AG09319 (cell line): ENCODE data around the gene IFIT1B.

Source experiments
- DNase-seq: peaks from one replicate; pipeline ENCODE4 v3.0.0-alpha.2; 2010; ENCODE audit warnings: low read depth; ENCODE audit errors: extremely low read depth
- TF ChIP-seq, protein P1 (sequence below): IDR thresholded peaks from 2 replicates; pipeline ENCODE4 v1.5.1; 2011; ENCODE audit warnings: low read depth, mild to moderate bottlenecking, inconsistent platforms, low read length, moderate library complexity

The IFIT1B gene

DNA sequence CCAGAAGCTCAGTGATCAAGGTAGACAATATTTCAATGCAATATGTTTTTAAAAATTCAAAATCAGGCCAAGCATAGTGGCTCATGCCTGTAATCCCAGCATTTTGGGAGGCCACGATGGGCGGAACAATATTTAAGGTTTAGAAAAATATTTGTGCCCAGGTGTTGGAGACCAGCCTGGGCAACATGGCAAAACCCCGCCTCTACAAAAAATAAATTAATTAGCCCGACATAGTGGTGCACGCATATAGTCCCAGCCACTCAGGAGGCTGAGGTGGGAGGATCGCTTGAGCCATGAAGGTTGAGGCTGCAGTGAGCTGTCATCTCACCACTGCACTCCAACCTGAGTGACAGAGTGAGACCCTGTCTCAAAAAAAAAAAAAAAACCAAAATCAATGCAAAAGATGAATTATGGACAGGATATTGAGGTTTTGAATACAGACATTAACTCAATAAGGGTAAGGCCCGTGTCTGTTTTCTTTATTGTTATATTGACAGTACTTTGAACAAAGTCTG, 35.6 kb downstream of the IFIT1B start:
- DNase-seq, result no peak
- TF ChIP-seq, protein P1, sequence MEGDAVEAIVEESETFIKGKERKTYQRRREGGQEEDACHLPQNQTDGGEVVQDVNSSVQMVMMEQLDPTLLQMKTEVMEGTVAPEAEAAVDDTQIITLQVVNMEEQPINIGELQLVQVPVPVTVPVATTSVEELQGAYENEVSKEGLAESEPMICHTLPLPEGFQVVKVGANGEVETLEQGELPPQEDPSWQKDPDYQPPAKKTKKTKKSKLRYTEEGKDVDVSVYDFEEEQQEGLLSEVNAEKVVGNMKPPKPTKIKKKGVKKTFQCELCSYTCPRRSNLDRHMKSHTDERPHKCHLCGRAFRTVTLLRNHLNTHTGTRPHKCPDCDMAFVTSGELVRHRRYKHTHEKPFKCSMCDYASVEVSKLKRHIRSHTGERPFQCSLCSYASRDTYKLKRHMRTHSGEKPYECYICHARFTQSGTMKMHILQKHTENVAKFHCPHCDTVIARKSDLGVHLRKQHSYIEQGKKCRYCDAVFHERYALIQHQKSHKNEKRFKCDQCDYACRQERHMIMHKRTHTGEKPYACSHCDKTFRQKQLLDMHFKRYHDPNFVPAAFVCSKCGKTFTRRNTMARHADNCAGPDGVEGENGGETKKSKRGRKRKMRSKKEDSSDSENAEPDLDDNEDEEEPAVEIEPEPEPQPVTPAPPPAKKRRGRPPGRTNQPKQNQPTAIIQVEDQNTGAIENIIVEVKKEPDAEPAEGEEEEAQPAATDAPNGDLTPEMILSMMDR, result no peak

GRCh38 chr10:89414146-89414878, 36.5 kb downstream of the IFIT1B start, which contains the start of gene IFIT5:
Gene IFIT5 (plus strand): TSS chr10:89414568. CDS start chr10:89414799, 231 bp downstream.
- TF ChIP-seq, protein P1, result no peak; the same call in 1 of the 2 replicates
- DNase-seq, result no peak

DNA sequence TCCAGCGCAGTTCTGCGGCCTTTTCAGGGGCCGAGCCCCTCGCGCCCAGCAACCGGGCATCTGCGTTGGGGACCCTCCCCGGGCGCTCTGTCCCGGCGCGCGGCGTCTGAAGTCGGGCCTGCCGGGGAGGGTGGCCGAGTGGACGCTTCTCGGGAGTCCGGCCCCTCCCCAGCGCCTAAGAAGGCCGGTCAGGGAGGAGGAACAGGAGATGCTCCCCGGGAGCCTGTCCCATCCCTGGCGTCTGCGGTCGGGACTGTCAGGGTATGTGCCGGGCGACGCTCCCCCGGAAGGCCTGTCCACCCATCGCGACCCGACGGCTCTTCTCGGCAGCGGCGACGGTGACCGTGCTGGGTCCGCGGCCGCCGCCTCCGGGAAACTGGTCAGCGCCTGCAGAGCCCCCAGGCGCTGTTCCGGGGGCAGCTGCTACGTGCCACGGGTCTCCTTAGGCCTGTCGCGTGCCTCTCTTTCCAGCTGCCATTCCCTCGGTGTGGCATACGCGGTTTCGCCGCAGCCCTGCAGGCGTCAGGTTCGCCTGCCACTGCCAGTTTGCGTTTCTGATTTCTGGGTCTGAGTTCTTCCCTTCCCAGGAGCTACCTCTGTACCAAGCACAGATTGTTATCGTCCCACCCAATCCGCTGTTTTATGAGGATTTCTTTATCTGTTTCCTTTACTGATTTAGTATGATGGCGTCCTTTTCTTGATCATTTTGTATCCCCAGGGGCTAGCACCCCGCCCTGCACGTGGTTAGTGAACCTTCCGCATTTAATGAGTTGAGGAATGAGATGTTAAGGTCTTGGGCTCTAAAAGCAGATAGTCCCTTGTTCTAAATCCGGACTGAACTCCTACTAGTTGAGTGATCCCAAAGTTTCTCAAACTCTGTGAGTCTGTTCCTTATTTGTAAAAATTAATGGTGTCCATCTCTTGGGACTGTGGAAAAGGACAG, 37.3 kb downstream of the IFIT1B start:
- TF ChIP-seq, protein P1, result no peak
- DNase-seq, result no peak

GRCh38 chr10:89416465-89416864, 38.6 kb downstream of the IFIT1B start:
- TF ChIP-seq, protein P1, result no peak
- no peak for DNase-seq

- TF ChIP-seq, protein P1, result peak; percentile 45
- DNase-seq, result no peak
These were observed 41.7 kb downstream of the IFIT1B start for GRCh38 chr10:89419548-89419947.

GRCh38 chr10:89421018-89421476, 43.2 kb downstream of the IFIT1B start:
- TF ChIP-seq, protein P1, result no peak
- no peak for DNase-seq
